Chondrocyte (in vitro differentiated cells): ENCODE measurements around the gene MRLN. TPM values are rescaled to one million over a fixed set of nuclear protein-coding genes. Genes with fewer than 3 reads are reported as not detected.

ENCODE experiments used
- DNase-seq: peaks from one replicate; pipeline ENCODE4 v3.0.0; 2021; ENCODE audit warnings: mixed read lengths, low spot score
- H3K27ac Mint-ChIP-seq: one replicate; pipeline ENCODE4 v1.8.0; 2021; ENCODE audit warnings: mild to moderate bottlenecking, moderate library complexity, mixed read lengths; ENCODE audit not compliant: unreplicated experiment
- H3K27me3 Mint-ChIP-seq: 2 replicates; pipeline ENCODE4 v1.8.0; 2021; ENCODE audit warnings: low read depth, mixed read lengths
- H3K36me3 Mint-ChIP-seq: 2 replicates; pipeline ENCODE4 v1.8.0; 2021; ENCODE audit warnings: low read depth, mixed read lengths
- H3K4me1 Mint-ChIP-seq: 2 replicates; pipeline ENCODE4 v1.8.0; 2021; ENCODE audit warnings: low read depth, mild to moderate bottlenecking, mixed read lengths
- H3K4me3 Mint-ChIP-seq: one replicate; pipeline ENCODE4 v1.8.0; 2021; ENCODE audit warnings: mild to moderate bottlenecking, moderate library complexity, mixed read lengths; ENCODE audit not compliant: unreplicated experiment
- H3K9me3 Mint-ChIP-seq: 2 replicates; pipeline ENCODE4 v1.8.0; 2021; ENCODE audit warnings: low read depth, mixed read lengths
- total RNA-seq: library from RNA; stranded (reverse); gene quantifications from 3 replicates; pipeline ENCODE4 v1.2.1, GENCODE V29; 2021
- TF ChIP-seq, protein P1 (sequence below): fragments of 200-600 bp; sonication (generic); IDR thresholded peaks from 2 replicates; pipeline ENCODE4 v1.5.0; 2021; ENCODE audit warnings: antibody characterized with exemption, mild to moderate bottlenecking, moderate library complexity

The MRLN gene
- total RNA-seq, 1 donor from 2014 or later: not detected

DNA sequence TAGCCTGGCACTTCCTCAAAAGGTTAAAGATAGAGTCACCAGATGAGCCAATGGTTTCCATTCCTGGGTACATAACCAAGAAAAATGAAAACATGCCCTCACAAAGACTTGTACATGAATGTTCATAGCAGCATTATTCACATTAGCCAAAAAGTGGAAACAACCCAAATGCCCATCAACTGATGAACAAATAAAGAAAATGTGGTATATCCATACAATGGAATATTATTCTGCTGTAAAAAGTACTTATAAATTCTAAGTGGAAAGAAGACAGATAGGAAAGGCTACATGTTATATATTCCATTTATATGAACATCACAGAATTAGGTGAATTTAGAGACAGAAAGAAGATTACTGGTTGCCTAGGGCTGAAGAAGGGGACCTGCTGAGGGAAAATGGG lies 32.9 kb downstream of the MRLN start:
- H3K9me3 Mint-ChIP-seq: peaks cover 8% of the 10 kb centered on the region
- DNase-seq: no peak
- H3K4me1 Mint-ChIP-seq: no peaks in the 10 kb centered on the region
- TF ChIP-seq, protein P1, sequence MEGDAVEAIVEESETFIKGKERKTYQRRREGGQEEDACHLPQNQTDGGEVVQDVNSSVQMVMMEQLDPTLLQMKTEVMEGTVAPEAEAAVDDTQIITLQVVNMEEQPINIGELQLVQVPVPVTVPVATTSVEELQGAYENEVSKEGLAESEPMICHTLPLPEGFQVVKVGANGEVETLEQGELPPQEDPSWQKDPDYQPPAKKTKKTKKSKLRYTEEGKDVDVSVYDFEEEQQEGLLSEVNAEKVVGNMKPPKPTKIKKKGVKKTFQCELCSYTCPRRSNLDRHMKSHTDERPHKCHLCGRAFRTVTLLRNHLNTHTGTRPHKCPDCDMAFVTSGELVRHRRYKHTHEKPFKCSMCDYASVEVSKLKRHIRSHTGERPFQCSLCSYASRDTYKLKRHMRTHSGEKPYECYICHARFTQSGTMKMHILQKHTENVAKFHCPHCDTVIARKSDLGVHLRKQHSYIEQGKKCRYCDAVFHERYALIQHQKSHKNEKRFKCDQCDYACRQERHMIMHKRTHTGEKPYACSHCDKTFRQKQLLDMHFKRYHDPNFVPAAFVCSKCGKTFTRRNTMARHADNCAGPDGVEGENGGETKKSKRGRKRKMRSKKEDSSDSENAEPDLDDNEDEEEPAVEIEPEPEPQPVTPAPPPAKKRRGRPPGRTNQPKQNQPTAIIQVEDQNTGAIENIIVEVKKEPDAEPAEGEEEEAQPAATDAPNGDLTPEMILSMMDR: no peak
- no peak overlapping the region for H3K27ac Mint-ChIP-seq
- H3K36me3 Mint-ChIP-seq: peaks cover 1% of the 10 kb centered on the region
- no peak overlapping the region for H3K4me3 Mint-ChIP-seq
- H3K27me3 Mint-ChIP-seq: peaks cover 9% of the 10 kb centered on the region

DNA sequence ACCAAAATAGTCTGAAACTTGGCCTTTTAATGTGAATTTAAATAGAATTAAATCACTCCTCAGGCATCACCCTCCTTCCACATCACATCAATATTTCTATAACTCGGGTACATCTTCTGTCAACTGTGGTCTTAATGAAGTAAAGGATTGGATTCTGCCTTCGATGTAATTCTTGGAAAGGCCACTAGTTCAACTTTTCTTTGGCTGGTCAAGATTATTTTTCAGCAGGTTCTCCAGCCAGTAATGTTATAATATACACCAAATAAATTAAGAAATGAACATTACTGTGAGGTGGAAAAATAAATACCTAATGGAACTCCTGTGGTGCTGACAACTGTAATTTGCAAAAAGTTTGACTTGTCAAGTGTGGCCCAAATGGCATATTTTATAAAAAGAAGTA lies 33.9 kb downstream of the MRLN start:
- Mint-ChIP-seq H3K4me1 (no peaks in the 10 kb centered on the region), H3K36me3 (peaks cover 1% of the 10 kb centered on the region), H3K27ac (no peak overlapping the region), H3K27me3 (peaks cover 14% of the 10 kb centered on the region), H3K9me3 (peaks cover 8% of the 10 kb centered on the region), H3K4me3 (no peak overlapping the region)
- no peak for DNase-seq
- TF ChIP-seq, protein P1: peak; percentile 40

DNA sequence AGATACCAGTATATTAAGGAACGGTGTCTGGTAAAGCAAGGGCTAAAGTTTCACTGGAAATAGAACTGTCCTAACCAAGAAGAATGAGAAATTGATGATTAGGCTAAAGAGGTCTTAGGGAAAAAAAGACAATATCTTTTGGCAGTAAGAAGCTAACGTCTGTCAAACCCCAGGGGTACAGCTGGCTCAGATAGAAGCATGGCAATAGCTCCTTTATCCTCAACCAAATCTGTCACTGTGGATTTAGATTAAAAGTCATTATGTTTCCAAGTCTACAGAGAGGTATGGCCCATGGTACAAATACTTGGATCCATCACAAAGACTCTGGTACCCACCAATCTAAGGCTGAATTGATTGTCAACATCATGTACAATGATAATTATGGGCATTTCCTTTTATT lies 35.0 kb downstream of the MRLN start:
- H3K27me3 Mint-ChIP-seq: peaks cover 19% of the 10 kb centered on the region
- H3K27ac Mint-ChIP-seq: no peak overlapping the region
- TF ChIP-seq, protein P1: no peak
- peaks cover 1% of the 10 kb centered on the region for H3K36me3 Mint-ChIP-seq
- H3K4me3 Mint-ChIP-seq: no peak overlapping the region
- peaks cover 8% of the 10 kb centered on the region for H3K9me3 Mint-ChIP-seq
- no peak for DNase-seq
- H3K4me1 Mint-ChIP-seq: no peaks in the 10 kb centered on the region

DNA sequence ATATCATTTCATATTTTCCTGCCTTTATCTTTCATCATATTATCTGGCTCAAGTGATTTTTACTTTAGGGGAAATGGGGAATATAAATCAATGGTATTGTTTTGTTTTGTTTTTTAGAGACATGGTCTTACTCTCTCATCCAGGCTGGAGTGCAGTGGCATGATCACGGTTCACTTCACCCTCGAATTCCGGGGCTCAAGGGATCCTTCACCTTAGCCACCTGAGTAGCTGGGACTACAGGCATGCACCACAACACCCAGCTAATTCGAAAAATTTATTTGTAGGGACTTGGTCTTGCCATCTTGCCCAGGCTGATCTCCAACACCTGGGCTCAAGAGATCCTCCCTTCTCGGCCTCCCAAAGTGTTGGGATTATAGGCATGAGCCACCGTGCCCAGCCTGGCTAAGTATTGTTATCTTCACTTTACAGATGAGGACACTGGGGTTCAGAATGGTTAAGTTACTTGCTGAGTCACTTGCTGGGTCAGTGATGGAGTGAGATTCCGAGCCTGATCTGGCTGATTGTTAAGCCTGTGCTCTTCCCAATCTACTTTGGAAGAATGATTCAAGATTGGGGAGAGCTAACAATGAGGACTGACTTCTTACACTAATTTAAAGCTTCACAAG lies 39.9 kb downstream of the MRLN start:
- H3K27ac Mint-ChIP-seq: no peak overlapping the region
- peaks cover 4% of the 10 kb centered on the region for H3K4me1 Mint-ChIP-seq
- TF ChIP-seq, protein P1: no peak
- no peaks in the 10 kb centered on the region for H3K36me3 Mint-ChIP-seq
- H3K27me3 Mint-ChIP-seq: peaks cover 33% of the 10 kb centered on the region
- no peak overlapping the region for H3K4me3 Mint-ChIP-seq
- no peaks in the 10 kb centered on the region for H3K9me3 Mint-ChIP-seq
- DNase-seq: no peak

DNA sequence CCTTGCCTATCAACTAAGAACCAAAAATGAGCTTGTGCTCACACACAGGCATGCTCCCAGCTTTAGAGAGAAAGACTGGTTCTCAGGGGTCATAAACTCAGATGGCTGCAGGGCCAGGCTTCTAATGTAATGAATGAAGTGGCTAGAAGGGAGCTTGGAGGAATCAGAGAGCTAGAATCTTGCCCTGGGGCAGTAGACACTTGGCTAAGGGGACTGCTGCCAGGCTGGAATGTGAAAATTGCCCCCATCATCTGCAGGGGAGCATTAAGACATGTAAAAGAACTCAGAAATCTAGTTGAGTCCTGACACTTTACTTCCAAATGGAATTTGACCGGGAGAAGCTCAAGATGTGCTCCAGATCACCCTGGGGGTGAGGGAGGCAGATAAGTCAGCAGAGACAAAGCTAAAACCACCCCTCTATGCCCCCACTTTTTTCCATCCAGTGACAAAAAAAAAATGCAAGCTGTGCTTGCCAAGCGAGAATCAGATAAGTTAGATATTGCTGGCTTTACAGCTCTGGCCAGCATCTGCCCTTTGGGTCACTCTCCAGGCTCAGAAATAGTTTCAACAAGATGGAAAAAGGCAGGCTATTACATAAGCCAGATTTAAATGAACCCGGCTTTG lies 41.3 kb downstream of the MRLN start:
- no peaks in the 10 kb centered on the region for H3K36me3 Mint-ChIP-seq
- no peak overlapping the region for H3K4me3 Mint-ChIP-seq
- no peaks in the 10 kb centered on the region for H3K9me3 Mint-ChIP-seq
- peaks cover 34% of the 10 kb centered on the region for H3K27me3 Mint-ChIP-seq
- TF ChIP-seq, protein P1: no peak
- peaks cover 4% of the 10 kb centered on the region for H3K4me1 Mint-ChIP-seq
- H3K27ac Mint-ChIP-seq: no peak overlapping the region
- DNase-seq: no peak
